ENCODE measurements around the gene TPBGL.
A peak's percentile ranks its signal among the peaks of the same experiment; 100 is the strongest.

Gene TPBGL

GRCh38 chr11:75201771-75202170, 38.8 kb upstream of the TPBGL start:
- no peak for TF ChIP-seq CTCF (IDR thresholded peaks at IDR 0.05; ENCODE audit: borderline replicate concordance, insufficient read depth, low read depth, low read length)
- no peak overlapping the region for H3K4me3 ChIP-seq (ENCODE audit: low read depth, low read length)

- no peak for TF ChIP-seq CTCF (IDR thresholded peaks at IDR 0.05; ENCODE audit: borderline replicate concordance, insufficient read depth, low read depth, low read length)
- H3K4me3 ChIP-seq (ENCODE audit: low read depth, low read length) = no peak overlapping the region
Measured at GRCh38 chr11:75202195-75202594, 38.4 kb upstream of the TPBGL start.

GRCh38 chr11:75203138-75203537, 37.4 kb upstream of the TPBGL start:
- no peak for TF ChIP-seq CTCF (IDR thresholded peaks at IDR 0.05; ENCODE audit: borderline replicate concordance, insufficient read depth, low read depth, low read length)
- no peak overlapping the region for H3K4me3 ChIP-seq (ENCODE audit: low read depth, low read length)

GRCh38 chr11:75203641-75204011, 36.9 kb upstream of the TPBGL start:
- TF ChIP-seq CTCF (IDR thresholded peaks at IDR 0.05; ENCODE audit: borderline replicate concordance, insufficient read depth, low read depth, low read length) = no peak
- no peak overlapping the region for H3K4me3 ChIP-seq (ENCODE audit: low read depth, low read length)

- H3K4me3 ChIP-seq (ENCODE audit: low read depth, low read length) = no peak overlapping the region
- no peak for TF ChIP-seq CTCF (IDR thresholded peaks at IDR 0.05; ENCODE audit: borderline replicate concordance, insufficient read depth, low read depth, low read length)
Measured at GRCh38 chr11:75204012-75204674, 36.4 kb upstream of the TPBGL start.

- TF ChIP-seq CTCF (IDR thresholded peaks at IDR 0.05; ENCODE audit: borderline replicate concordance, insufficient read depth, low read depth, low read length) = peak; percentile 87
- H3K4me3 ChIP-seq (ENCODE audit: low read depth, low read length) = no peak overlapping the region
Measured at GRCh38 chr11:75204685-75205563, 35.6 kb upstream of the TPBGL start.
